Ovary (tissue), 3 donors: ENCODE results near the gene MITF.

Source experiments
- CTCF ChIP-seq, 3 donors: fragments of 450-650 bp in 2 of 3; fragments of 200-600 bp in 1 of 3; IDR thresholded peaks; one replicate each; pipeline versions ENCODE4 v1.5.1 to v1.8.0; 2016 to 2022; ENCODE audit warnings: antibody characterized with exemption in 3 of 3, mild to moderate bottlenecking in 1 of 3
- EP300 ChIP-seq: sonication (generic); formaldehyde crosslinking; IDR thresholded peaks from one replicate; pipeline ENCODE4 v1.6.1; 2017; ENCODE audit warnings: antibody characterized with exemption
- POLR2A ChIP-seq: fragments of 450-650 bp; IDR thresholded peaks from one replicate; pipeline ENCODE4 v1.6.1; 2017; ENCODE audit warnings: antibody characterized with exemption, mild to moderate bottlenecking, moderate library complexity
- donor health status: DM: no; HTN: no; CAD: no.

- TF ChIP-seq POLR2A (no peak), EP300 (no peak), CTCF (IDR thresholded peaks at IDR 0.05) (no peak)
Measured at GRCh38 chr3:69753179-69753775, 14.0 kb downstream of the MITF start.
